NCI-H2196 (cell line): ENCODE data around the gene SPRN.
"Not testable (repeated sequence)": the region's sequence is repeated elsewhere in the genome, so short reads cannot be mapped to it uniquely, and the experiment has no call there.

Experiments used
- DNase-seq: peaks from one replicate; lab custom pipeline; 2025; ENCODE audit not compliant: unreplicated experiment; lab: John Stamatoyannopoulos, UW

SPRN gene

GRCh38 chr10:133457100-133457841, 32.8 kb upstream of the SPRN start:
- DNase-seq: no peak

DNA sequence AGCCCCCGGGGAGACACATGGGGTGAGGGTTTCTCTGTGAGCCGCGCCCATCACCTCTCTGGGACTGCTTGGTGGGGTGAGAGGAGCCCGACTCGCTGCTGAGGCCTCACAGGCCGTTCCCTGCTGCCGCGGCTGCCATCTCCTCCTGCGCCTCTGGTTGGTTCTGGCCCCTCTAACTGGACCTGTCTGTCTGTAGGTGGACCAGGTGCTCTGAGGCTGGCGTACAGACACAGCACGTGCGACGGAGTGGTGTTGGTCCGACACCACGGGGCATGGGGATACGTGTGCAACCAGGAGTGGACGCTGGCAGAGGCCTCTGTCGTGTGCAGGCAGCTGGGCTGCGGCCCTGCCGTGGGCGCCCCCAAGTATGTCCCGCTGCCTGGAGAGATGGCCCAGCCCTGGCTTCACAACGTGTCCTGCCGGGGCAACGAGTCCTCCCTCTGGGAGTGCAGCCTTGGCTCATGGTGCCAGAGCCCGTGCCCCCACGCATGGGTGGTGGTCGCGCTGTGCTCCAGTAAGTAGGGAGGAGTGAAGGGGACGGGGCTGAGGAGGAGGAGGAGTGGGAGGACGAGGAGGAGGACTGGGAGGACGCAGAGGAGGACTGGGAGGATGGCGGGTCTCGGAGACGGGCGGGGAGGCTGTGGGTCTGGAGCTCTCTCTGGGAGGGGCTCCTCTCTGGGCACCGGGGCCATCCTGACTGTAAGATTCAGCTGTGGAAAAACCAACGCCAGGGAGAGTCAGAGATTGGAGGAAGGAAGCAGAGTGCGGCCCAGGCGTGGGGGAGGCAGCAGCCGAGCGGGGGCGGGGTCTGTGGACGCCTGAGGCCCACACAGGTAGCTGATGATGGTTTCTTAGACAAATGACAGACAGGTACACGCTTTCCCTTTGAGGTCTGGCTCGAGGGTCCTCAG, 31.9 kb upstream of the SPRN start:
- no peak for DNase-seq

GRCh38 chr10:133455611-133456031, 31.2 kb upstream of the SPRN start:
- DNase-seq: no peak

DNA sequence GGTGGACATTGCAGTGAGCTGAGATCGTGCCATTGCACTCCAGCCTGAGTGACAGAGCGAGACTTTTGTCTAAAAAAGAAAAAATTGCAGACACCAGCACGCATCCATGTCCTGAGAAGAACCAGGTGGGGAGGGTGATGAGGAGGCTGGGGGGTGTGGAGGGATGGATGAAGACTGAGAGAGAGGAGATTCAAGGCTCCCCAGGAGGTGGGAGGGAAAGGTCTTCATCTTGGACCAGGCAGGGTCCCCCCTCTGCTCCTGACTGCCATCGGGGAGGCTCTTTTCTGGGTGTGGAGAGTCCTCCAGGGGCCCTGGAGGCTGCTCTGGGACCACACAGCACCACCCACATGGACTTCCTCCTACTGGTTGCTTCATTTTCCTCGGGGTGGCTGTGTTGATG, 30.8 kb upstream of the SPRN start:
- no peak for DNase-seq

GRCh38 chr10:133454204-133454893, 29.9 kb upstream of the SPRN start:
- DNase-seq: no peak

GRCh38 chr10:133453516-133454203, 29.2 kb upstream of the SPRN start, which contains the start of gene SCART1:
TSS of gene SCART1 (plus strand) at chr10:133453945. CDS start at chr10:133453998, 53 bp downstream.
- no peak for DNase-seq

DNA sequence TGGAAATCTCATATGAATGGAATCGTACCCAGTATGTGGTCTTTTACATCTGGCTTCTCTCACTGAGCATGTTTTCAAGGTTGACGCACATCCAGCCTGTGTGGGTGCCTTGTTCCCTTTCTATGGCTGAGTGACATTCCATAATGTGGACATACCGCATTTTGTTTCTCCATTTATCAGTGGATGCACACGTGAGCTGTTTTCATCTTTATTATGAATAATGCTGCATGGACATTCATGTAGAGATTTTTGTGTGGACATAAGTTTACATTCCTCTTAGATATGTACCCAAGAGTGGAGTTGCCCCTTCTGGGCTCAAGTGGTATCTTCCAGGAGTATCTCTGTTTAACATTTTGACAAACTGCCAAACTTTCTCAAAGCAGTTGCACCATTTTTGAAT, 28.0 kb upstream of the SPRN start:
- no peak for DNase-seq

DNA sequence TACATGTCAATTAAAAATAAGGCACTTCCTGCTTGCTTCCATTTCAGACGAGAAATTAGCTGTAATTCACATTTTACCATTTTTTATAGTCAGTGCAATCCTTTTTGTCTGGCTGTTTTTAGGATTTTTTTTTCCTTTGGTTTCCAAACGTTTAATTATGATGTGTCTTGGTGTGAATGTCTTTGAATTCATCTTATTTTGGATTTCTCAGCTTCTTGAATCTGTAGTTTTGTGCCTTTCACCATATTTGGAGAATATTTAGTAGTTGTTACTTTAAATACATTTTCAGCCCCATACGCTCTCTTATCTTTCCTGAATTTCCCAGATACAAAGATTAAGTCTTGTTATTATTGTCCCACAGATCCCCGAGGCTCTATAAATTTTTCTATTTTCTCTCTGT, 26.9 kb upstream of the SPRN start:
- no peak for DNase-seq

GRCh38 chr10:133448120-133448519, 23.7 kb upstream of the SPRN start:
- DNase-seq: no peak

GRCh38 chr10:133446979-133447378, 22.6 kb upstream of the SPRN start:
- DNase-seq: no peak

DNA sequence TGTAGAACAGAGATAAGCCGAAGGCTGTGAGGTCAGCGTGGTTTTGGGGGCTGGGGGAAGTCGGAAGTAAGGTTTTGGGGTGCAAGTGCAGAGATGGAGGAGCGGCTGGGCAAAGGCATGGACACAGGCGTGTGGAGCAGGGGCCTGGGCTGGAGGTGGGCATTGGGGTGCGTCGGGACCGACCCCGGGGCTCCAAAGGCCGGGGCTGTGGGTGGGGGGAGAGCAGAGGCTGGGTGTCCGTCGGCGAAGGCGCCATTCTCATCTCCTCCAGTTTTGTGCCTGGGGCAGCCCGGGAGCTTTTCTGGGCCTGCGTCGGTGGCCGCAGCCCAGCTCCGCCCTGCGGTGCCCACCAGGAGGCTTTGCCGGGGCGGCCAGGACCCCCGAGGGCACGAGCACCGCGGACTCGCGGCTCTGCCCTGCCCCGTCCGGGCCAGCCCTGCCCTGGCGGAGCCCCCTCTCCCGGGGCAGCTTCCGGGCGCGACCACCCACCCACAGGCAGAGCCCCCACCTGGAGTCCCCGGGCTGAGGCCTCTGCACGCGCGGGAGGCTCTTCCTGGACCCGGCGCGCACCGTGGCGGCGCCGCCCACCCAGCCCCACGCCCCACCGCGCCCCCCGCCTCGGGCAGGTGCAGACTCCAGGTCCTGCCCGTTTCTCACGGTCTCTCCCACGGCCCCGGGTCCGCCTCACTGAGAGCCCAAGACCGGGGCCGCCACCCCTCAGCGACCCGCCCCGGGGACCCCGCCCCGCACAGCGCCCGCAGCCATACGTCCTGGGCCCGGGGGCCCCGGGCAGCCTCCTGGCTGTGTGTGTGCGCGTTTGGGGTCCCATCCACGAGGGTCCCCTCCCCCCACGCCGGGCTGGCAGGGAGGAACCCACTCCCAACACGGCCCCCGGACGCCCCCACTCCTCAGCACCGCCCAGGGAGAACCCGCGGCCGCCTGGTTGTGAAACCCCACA, 21.6 kb upstream of the SPRN start:
- no peak for DNase-seq

- no peak for DNase-seq
Observed at GRCh38 chr10:133445268-133445732, 20.9 kb upstream of the SPRN start.

GRCh38 chr10:133444342-133445267, 20.2 kb upstream of the SPRN start:
- no peak for DNase-seq

DNA sequence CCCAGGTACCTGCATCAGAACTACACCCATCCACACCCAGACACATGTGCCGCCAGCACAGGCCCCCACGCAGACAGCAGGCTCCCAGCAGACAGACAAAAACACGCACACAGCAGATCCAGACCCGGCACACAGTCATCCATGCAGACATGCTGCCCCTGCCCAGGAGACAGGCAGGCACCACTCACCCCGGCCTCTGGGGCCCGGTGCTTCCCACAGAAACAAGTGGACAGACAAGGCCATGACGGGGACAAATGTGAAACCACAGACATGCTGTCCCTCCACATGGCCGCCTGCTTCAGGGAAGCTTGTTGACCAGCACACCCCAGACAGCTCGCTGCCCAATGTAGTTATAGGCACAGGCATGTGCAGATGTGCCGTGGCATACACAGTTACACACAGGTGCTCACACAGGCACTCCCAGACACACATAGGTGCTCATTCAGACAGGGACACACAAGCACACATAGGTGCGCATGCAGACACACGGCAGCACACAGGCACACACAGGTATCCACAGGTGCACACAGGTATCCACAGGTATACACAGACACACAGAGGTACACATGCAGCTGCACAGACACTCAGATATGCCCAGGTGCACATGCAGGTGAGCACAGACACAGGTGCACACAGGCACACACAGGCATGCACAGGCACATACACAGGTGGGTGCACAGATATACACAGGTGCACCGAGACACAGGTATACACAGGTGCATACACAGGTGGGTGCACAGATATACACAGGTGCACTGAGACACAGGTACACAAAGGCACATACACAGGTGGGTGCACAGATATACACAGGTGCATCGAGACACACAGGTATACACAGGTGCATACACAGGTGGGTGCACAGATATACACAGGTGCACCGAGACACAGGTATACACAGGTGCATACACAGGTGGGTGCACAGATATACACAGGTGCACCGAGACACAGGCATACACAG, 18.8 kb upstream of the SPRN start:
- DNase-seq: no peak

DNA sequence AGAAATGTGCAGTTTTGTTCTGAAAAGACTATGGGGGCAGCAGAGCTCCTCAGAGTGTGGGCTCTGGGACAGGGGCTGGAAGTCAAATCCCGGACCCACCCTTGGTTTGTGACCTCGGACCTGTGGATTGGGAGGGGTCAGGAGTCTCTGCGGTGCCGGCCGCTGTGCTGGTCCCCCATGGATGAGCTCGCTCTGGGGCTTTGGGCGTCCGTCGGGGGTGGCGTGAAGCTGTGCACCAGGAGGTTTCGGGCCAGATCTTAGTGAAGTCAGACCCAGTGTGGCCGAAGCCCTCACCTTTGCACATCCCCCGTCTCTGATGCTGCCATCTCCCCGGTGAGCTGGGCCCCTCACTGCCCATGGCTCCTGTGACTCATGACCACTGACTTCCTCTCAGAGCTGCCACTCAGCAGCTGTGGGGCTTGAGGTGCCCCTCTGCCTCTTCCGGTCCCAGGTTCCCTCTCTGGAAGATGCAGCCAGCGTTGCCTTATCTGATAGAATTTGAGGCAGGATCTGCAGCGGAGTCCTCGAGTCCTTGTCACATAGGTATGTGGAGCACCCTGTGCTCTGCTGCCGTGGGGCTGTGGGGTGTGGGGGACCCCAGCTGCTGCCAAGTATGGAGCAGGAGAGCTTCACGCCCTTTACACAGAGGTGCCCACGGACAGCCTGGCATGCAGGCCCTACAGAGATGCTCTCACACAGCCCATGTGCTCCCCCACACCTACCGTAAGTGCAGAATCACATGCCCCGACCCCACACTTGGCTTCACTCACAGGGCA, 18.0 kb upstream of the SPRN start:
- no peak for DNase-seq

GRCh38 chr10:133441780-133442179, 17.4 kb upstream of the SPRN start:
- DNase-seq: no peak

DNA sequence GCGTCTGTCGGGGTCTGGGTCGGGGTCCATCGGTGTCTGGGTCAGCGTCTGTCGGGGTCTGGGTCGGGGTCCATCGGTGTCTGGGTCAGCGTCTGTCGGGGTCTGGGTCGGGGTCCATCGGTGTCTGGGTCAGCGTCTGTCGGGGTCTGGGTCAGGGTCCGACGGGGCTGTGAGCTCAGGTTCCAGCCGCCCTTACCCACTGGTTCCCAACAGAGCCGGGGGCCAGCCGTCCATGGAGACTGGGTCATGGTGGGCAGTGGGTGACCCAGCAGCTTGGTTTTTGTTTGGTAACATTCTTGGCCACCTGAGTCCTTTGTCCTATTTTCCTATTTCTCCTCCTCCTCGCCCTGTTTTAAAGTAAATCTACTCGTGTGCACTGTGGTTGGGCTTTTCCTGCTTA, 16.9 kb upstream of the SPRN start:
- not testable (repeated sequence) for DNase-seq
